ENCODE data around the gene MAF. TPM values are rescaled to one million over a fixed set of nuclear protein-coding genes. Genes with fewer than 3 reads are reported as not detected.

The MAF gene
- total and polyA plus RNA-seq, 3 donors from 2014 or later, result 22.0 to 112 (median 84.6) TPM

GRCh38 chr16:79644971-79645667, 44.6 kb upstream of the MAF start:
- TF ChIP-seq, protein P1, sequence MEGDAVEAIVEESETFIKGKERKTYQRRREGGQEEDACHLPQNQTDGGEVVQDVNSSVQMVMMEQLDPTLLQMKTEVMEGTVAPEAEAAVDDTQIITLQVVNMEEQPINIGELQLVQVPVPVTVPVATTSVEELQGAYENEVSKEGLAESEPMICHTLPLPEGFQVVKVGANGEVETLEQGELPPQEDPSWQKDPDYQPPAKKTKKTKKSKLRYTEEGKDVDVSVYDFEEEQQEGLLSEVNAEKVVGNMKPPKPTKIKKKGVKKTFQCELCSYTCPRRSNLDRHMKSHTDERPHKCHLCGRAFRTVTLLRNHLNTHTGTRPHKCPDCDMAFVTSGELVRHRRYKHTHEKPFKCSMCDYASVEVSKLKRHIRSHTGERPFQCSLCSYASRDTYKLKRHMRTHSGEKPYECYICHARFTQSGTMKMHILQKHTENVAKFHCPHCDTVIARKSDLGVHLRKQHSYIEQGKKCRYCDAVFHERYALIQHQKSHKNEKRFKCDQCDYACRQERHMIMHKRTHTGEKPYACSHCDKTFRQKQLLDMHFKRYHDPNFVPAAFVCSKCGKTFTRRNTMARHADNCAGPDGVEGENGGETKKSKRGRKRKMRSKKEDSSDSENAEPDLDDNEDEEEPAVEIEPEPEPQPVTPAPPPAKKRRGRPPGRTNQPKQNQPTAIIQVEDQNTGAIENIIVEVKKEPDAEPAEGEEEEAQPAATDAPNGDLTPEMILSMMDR (IDR thresholded peaks at IDR 0.05), result no peak
- no peak for TF ChIP-seq POLR2A (IDR thresholded peaks at IDR 0.05)
- WGBS, 2 donors, result 91 to 96% methylated on average over 6 of the region's 6 CpGs
- intact Hi-C loops (cut with DNase I; ENCODE audit: low total_unique reads), result no loop called here
- Histone ChIP-seq H3K9me3 (no peaks in the 10 kb centered on the region), H3K27ac (no peak overlapping the region), H3K36me3 (ENCODE audit: low read depth, missing control alignments) (no peaks in the 10 kb centered on the region), H3K4me3 (no peak overlapping the region), H3K4me1 (no peaks in the 10 kb centered on the region), H3K27me3 (no peaks in the 10 kb centered on the region)
- DNase-seq, result no peak

- DNase-seq, result no peak
- TF ChIP-seq POLR2A (IDR thresholded peaks at IDR 0.05), result no peak
- TF ChIP-seq, protein P1 (IDR thresholded peaks at IDR 0.05), result no peak
- Histone ChIP-seq H3K27me3 (no peaks in the 10 kb centered on the region), H3K4me1 (peaks cover 7% of the 10 kb centered on the region), H3K27ac (no peak overlapping the region), H3K9me3 (no peaks in the 10 kb centered on the region), H3K36me3 (ENCODE audit: low read depth, missing control alignments) (no peaks in the 10 kb centered on the region), H3K4me3 (no peak overlapping the region)
- 85 to 90% methylated on average over 4 of the region's 4 CpGs for WGBS, 2 donors
- intact Hi-C loops (cut with DNase I; ENCODE audit: low total_unique reads), result no loop called here
Observed at GRCh38 chr16:79642652-79643051, 42.1 kb upstream of the MAF start.

DNA sequence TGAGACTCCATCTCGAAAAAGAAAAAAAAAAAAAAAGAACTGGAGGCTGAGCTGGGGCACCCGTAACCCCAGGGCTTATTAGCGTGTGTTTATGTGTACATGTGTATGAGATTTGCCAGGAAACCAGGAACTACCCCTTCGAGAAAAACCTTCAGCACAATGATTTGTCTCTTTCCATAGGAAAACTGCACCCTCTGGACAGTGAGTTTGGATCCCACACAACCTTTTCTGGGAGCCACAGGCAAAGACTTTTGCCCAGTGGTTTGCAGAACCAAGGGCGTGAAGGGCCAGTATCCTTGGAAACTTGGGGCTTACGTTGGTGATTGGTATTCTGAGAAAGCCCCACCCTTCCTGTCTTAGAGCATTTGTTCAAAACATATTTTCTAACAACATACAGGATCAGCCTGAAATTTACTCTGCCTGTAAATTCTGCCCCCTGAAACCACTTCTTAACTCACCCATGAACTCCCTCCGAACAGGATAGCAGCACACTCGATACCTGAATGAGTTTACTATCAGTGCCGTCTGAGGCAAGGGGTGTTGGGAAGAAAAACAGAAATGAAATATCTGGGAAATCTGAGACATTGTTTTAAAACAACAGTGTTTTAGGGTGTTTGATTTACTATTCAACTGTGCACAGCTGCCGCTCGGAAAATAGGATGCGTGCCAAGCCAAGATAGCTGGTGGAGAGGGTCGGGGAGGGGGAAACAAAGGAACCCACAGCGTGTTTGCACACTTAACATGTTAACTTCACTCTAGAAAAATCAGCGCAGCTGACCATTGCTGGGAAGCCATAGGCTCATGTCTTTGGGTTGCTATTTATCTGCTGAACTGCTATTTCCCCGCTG, 40.2 kb upstream of the MAF start:
- intact Hi-C loops (cut with DNase I; ENCODE audit: low total_unique reads), result no loop called here
- no peak overlapping the region for H3K4me3 ChIP-seq
- no peak for TF ChIP-seq POLR2A (IDR thresholded peaks at IDR 0.05)
- DNase-seq, result no peak
- H3K27me3 ChIP-seq, result no peaks in the 10 kb centered on the region
- H3K36me3 ChIP-seq (ENCODE audit: low read depth, missing control alignments), result no peaks in the 10 kb centered on the region
- WGBS, 2 donors, result 31 to 35% methylated on average over 16 of the region's 16 CpGs
- no peaks in the 10 kb centered on the region for H3K9me3 ChIP-seq
- no peak overlapping the region for H3K27ac ChIP-seq
- peaks cover 7% of the 10 kb centered on the region for H3K4me1 ChIP-seq

DNA sequence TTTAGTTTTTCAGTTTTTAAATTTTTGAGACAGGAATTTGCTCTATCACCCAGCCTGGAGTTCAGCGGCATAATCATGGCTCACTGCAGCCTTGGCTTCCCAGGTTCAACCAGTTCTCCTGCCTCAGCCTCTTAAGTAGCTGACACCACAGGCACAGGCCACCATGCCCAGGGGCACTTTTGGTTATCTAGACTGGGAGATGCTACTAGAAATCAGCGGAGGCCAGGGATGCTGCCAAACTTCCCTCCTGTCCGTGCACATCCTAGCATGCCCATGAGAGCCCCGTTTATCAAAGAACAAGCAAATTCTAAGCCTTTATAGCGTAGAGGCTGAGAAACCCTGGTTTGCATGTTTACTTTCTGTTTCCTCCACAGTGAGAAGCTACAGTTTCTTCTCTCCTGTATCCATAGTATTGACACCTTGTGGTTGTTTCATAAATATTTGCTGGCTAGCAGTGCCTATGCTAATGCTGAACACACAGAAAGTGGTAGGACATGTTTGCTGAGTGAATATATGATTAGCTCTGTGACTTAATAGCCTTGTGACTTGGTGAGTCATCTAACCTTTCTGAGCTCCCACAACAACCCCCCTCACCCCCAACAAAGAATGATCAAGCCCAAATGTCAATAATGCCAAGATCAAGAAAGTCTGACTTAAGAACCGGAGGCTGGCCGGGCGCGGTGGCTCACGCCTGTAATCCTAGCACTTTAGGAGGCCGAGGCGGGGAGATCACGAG, 39.2 kb upstream of the MAF start:
- 80 to 93% methylated on average over 7 to 13 of the region's 13 CpGs for WGBS, 2 donors
- peaks cover 7% of the 10 kb centered on the region for H3K4me1 ChIP-seq
- H3K27ac ChIP-seq, result no peak overlapping the region
- H3K27me3 ChIP-seq, result no peaks in the 10 kb centered on the region
- no peak overlapping the region for H3K4me3 ChIP-seq
- DNase-seq, result no peak
- H3K9me3 ChIP-seq, result no peaks in the 10 kb centered on the region
- TF ChIP-seq, protein P1 (IDR thresholded peaks at IDR 0.05), result no peak
- TF ChIP-seq POLR2A (IDR thresholded peaks at IDR 0.05), result no peak
- intact Hi-C loops (cut with DNase I; ENCODE audit: low total_unique reads), result no loop called here
- H3K36me3 ChIP-seq (ENCODE audit: low read depth, missing control alignments), result no peaks in the 10 kb centered on the region

DNA sequence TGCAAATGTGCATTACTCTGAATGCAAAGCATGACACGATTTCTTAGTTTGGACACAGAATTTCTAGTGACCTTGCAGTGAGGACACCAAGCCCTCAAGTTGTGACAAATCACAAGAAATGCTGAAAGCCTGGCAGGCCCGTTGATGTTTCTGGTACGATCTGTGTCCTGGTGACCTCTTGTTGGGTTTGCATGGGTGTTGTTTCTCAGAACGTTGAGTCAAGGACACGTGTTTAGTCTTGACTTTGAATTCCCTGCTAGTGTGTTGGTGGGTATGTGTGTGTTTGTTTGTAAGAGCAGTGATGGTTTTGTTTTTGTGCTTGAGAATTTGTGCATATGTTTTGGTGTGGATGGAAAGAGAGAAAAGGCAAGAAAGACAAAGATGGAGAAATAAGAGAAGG, 37.8 kb upstream of the MAF start:
- WGBS, 2 donors, result 29 to 59% methylated on average over 5 of the region's 5 CpGs
- intact Hi-C loops (cut with DNase I; ENCODE audit: low total_unique reads), result no loop called here
- Histone ChIP-seq H3K4me3 (no peak overlapping the region), H3K9me3 (no peaks in the 10 kb centered on the region), H3K27ac (no peak overlapping the region), H3K36me3 (ENCODE audit: low read depth, missing control alignments) (no peaks in the 10 kb centered on the region), H3K4me1 (peaks cover 7% of the 10 kb centered on the region), H3K27me3 (no peaks in the 10 kb centered on the region)
- no peak for TF ChIP-seq POLR2A (IDR thresholded peaks at IDR 0.05)
- TF ChIP-seq, protein P1 (IDR thresholded peaks at IDR 0.05), result no peak
- DNase-seq, result no peak
